Metanephros (tissue), 1 donor: ENCODE results near the gene SAP30. TPM values are rescaled to one million over a fixed set of nuclear protein-coding genes. Genes with fewer than 3 reads are reported as not detected.

Experiments
- total RNA-seq: library from RNA; depleted of rRNA; stranded (reverse); fragments of >200 nt; gene quantifications from one replicate; pipeline ENCODE4 v1.2.3, GENCODE V29; 2014

Gene SAP30
- 18.9 TPM for total RNA-seq

DNA sequence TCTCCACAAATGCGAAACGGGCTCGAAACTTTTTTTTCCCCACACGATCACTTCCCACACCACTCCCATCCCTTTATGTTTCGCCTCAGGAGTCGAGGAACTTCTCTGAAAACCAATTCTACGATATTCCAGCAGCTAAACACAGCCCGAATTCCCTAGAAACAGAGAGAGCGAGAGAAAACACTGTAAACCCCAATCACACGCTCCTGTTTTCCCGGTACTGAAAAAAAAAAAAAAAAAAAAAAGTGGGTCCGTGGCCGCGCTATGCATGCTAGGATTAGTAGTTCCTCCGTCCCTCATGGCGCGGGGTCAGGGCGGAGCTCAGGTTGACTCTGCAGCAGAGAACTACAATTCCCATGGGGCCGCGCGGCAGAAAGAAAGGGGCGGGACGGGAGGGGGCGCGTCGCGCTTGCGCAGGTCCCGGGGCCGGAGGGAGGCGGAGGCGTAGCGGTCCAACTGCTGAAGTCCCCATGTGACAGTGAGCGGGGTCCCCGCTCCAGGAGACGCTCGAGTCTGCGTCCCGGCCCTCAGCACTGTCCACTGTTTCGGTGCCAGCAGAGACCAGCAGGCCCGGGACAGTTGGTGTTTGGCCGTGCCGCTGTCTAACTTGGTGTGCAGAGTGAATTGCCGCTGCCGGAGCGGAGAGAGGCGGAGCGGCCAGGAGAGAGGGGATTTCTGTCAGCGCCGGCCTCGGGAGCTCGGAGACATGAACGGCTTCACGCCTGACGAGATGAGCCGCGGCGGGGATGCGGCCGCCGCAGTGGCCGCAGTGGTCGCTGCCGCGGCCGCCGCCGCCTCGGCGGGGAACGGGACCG is at the start of gene SAP30:
Gene SAP30, plus strand, starts transcription at position 478 of the 815 bp plus-strand sequence. Its CDS starts 229 bp downstream, at position 707.

GRCh38 chr4:173334085-173334890 is 36.5 kb upstream of the SAP30 start, which contains the start of gene HMGB2:
Gene HMGB2 (minus strand): TSS chr4:173334358. CDS start chr4:173333649, 709 bp downstream.

GRCh38 chr4:173398779-173399415 is 28.1 kb downstream of the SAP30 start, which contains the start of gene SCRG1:
Gene SCRG1 (minus strand): TSS chr4:173399116. CDS start chr4:173391414, 7,702 bp downstream.

Other genes with a start within 250 kb of the SAP30 start
- 27.5 TPM for gene GALNT7, start 202.1 kb upstream of the SAP30 start, total RNA-seq
- 107 TPM for gene HMGB2, start 36.6 kb upstream of the SAP30 start, total RNA-seq
- not detected for gene SCRG1, start 28.2 kb downstream of the SAP30 start, total RNA-seq
- 0.35 TPM for gene HAND2, start 159.3 kb downstream of the SAP30 start, total RNA-seq